ENCODE results near the gene C12orf76. TPM values are rescaled to one million over a fixed set of nuclear protein-coding genes. Genes with fewer than 3 reads are reported as not detected.

The C12orf76 gene
- total RNA-seq, 1 experiment from 2014 or later = 4.5 TPM

Other genes starting within 250 kb of the C12orf76 start
- gene TRPV4, start 215.1 kb downstream of the C12orf76 start, total RNA-seq (2014; rRNA removed; shearing (Covaris generic)) = 0.16 TPM in 1 of 2 replicates, not detected in the other
- gene GLTP, start 168.0 kb downstream of the C12orf76 start, total RNA-seq (2014; rRNA removed; shearing (Covaris generic)) = 30.5 and 55.2 TPM in 2 replicates
- 28.6 and 43.9 TPM in 2 replicates for gene TCHP, start 148.2 kb downstream of the C12orf76 start, total RNA-seq (2014; rRNA removed; shearing (Covaris generic))
- 23.1 and 29.5 TPM in 2 replicates for gene GIT2, start 52.2 kb downstream of the C12orf76 start, total RNA-seq (2014; rRNA removed; shearing (Covaris generic))
- gene ANKRD13A, start 49.1 kb downstream of the C12orf76 start, total RNA-seq (2014; rRNA removed; shearing (Covaris generic)) = 111 and 170 TPM in 2 replicates
- 9.8 and 10.6 TPM in 2 replicates for gene IFT81, start 75.8 kb upstream of the C12orf76 start, total RNA-seq (2014; rRNA removed; shearing (Covaris generic))
- gene ATP2A2, start 232.7 kb upstream of the C12orf76 start, total RNA-seq (2014; rRNA removed; shearing (Covaris generic)) = 63.8 and 97.9 TPM in 2 replicates